Left forelimb (tissue), 1 donor: ENCODE results near the gene KRT28.
"Not testable (repeated sequence)": the region's sequence is repeated elsewhere in the genome, so short reads cannot be mapped to it uniquely, and the experiment has no call there.

ENCODE experiments used
- DNase-seq: peaks from one replicate; pipeline ENCODE4 v3.0.0-alpha.2; 2018; ENCODE audit warnings: low spot score

The KRT28 gene

DNA sequence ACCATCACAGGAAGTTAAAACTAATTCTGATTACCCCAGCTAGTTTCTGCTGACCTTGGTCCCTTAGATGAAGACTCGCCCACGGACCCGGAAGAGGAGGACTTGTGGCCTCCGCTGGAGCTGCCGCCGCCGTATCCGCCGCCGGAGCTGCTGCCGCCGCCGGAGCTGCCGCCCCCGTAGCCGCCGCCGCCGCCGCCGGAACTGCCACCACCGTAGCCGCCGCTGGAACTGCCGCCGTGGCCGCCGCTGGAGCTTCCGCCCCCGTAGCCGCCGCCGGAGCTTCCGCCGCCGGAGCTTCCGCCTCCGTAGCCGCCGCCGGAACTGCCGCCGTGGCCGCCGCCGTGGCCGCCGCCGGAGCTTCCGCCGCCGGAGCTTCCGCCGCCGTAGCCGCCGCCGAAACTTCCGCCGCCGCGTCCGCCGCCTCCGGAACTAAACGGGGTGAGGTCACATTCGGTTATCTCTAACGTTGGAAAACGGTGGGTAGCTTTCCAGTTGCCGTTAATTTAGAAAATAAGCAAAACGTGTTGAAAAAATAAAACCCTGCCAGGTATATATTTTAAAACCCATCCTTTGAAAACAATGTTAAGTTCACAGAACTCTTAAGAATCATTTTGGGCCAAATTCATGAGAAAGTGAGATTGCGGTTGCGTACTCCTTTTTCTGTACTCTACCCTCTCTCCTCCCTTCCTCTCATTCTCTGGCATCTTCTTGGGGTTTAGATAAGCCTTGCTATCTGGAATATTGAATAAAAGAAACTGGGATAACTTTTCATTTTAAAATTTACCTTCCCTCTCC is 19.2 kb upstream of the KRT28 start:
- DNase-seq: peak; percentile 93

DNA sequence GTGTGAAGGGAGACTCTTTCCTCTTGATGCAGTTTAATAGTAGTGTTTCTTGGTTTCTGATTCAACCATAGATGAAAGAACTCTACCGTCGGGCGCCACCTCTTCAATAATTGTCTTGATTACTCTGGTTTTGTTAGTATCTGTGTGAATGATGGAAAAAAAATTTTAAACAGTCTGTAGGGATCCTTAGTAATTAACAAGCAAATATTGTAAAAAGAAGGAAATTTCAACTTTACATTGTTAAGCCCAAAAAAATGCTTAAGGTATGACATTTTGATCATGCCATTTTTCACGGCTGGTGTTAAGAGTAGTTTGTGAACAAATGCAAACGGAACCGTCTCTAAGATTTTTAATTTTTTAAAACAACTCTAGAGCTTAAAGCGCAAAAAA is 18.6 kb upstream of the KRT28 start:
- DNase-seq: no peak

DNA sequence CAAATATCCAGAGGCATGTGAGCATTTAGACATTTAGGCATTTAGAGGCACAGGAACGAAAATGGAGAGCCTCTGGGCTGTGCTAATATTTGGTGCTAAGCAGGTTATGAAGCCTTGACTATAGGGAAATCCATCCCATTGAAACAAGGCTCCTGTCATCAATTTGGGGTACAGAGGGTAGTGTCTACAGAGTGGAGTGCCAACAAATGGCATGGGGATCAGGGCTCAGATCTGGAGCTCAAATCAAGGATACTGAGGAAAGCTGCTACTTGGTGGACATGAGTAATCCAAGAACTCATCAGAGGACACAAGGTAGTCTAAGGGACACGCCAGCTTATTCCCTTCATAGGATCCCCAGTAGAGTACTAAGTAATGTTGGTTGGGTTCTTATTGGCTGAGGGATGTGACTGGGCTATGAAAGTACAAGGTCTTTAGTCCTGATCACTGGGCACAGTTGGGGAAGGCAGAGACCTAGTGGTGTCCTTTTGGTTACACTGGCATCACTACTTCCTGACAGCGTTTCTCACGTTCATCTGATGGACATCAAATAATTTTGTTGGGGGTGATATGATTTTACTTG is 17.4 kb upstream of the KRT28 start:
- DNase-seq: no peak

DNA sequence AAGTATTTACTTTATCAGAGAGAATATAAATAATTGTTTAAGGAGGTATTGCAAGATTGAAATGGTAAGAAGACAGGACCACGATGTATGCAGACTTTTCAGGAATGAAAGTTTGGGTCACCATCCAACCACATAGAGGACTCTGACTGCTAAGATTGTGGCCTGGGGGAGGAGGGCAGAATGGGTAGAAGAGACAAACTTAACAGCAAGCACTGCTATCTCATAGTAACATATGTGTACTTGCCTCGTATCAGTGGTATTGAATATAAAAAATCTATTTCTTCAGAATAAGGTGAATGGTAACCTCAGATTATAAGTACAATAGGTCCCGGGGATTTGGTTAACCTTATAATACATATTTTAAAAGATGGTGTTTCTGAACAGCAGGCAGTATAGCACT is 16.8 kb upstream of the KRT28 start:
- no peak for DNase-seq

DNA sequence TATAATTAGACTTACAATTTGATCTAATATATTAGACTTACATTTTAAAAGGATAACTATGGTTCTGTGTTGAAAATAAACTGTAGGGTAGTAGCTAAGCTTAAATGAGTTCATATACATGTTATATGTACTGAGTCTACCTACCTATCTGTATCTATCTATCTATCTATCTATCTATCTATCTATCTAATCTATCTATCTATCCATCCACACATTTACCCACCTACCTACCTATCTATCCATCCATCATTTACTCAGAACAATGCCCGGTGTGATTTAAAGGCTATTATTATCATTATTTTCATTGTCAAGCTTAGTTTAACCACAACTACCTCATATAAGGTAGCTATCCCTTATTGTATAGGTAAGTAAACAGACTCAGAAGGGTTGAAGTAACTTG is 15.6 kb upstream of the KRT28 start:
- no peak for DNase-seq

DNA sequence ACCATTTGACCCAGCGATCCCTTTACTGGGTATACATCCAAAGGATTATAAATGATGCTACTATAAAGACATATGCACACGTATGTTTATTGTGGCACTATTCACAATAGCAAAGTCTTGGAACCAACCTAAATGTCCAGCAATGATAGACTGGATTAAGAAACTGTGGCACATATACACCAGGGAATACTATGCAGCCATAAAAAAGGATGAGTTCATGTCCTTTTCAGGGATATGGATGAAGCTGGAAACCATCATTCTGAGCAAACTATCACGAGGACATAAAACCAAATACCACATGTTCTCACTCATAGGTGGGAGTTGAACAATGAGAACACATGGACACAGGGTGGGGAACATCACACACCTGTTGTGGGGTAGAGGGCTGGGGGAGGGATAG is 14.9 kb upstream of the KRT28 start:
- not testable (repeated sequence) for DNase-seq

DNA sequence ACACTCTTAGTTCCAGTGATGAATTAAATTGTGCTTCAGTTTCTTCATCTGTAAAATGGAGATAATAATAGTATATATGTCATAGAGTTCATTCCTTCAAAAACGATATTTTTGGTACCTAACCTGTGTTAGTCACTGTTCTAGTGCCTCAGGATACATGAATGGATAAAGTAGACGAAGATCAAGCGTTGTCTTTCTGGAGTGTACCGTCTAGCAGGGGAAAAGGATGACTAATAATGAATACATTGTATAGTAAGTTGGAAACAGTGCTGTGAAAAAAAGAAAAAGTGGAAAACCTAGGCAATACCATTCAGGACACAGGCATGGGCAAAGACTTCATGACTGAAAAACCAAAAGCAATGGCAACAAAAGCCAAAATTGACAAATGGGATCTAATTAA is 14.0 kb upstream of the KRT28 start:
- no peak for DNase-seq

DNA sequence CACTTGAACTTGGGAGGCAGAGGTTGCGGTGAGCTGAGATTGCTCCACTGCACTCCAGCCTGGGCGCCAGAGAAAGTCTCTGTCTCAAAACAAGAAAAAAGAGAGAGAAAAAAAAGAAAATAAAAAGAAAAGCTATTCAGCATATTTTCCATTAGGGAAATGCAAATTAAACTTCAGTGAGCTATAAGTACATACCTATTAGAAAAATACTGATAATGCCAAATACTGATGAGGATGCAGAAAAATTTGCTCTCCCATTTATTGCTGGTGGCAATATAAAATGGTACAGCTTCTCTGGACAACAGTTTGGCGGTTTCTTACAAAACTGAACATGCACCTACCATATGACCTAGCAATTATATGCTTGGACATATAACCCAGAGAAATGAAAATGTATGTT is 12.9 kb upstream of the KRT28 start:
- no peak for DNase-seq

DNA sequence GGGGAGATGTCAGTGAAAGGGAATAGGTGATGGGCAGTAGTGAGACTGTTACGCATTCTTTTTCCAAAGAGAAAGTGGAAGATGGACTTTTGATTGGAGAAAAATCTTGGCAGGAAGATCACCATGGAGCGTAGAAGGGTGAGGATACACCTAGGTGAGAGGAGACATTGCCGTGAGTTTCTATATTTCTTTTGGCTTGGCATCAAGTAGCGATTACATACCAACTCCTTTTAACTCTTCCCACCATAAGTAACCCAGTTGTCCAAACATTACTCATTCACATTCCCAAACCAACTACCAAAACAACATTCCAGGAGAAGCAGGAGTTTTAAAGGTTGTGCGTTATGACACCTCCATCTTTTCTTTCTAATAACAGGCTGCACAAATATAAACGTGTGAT is 10.7 kb upstream of the KRT28 start:
- no peak for DNase-seq

DNA sequence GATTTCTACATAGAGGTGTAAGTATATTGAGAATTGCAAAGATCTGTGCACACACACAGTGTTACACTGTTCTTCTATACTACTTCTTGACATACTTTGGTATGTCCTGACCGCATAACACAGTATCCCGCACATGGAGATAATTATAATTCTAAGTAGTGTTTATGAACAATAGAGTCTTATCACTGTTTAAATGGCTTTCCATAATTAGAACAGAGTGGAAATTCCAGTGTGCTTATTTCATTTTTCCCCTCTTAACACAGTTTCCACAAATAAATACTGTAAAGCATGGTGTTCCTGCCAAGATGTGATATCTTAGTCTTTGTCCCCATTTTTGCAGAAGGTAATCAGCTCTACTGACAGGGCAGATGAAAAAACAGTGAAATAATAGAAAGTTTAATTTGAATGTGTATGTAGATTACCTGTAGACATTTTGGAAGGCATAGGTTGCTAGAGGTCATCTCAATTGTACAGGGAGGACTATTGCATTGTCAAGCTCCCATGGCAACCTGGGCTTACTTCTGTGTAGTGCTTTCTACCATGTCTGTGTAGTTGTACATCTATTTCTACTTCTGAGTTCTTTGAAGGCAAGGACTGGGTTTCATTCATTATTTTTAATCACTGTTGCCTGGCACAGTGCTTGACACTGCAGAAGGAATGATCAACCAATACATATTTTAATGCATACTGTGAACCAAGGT is 10.1 kb upstream of the KRT28 start:
- no peak for DNase-seq

DNA sequence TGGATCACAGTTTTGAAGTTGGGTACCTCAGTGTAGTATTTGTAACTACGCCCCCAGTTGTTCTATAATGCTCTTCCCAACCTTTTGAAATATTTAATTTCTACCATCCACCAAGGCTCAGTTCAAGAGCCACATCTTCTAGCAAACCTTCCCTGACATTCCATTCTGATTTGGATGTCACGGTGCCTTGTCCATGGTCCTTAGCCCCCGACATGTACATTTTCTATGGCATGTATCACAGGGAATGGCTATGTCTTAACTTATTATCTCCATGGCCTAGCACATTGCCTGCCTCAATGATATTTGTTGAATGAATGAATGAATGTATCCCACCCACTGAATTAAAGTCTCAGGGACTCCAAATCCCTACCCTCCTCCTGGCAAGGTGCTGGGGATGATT is 6.4 kb upstream of the KRT28 start:
- no peak for DNase-seq

DNA sequence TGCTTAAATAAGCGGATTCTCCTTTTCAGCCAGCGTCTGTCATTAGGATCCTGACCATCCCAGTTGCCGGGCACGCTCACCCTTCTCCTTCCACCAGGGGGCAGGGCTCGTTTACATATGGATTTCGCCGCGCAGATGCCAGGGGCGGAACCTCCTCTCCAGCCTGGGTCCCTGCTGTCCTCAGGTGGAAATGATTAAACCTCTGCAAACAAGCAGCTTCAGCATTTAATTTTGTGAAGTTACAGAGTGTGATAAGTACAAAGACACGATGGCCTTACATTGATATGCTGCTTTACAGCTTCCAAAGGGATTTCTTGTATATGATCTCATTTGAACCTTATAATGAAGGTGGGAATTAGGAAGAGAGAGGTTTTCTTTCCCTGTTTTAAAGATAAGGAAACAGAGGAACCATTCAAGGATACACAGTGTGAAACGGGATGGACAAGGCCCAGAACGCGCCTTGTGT is 3.9 kb upstream of the KRT28 start:
- DNase-seq: peak; percentile 79

DNA sequence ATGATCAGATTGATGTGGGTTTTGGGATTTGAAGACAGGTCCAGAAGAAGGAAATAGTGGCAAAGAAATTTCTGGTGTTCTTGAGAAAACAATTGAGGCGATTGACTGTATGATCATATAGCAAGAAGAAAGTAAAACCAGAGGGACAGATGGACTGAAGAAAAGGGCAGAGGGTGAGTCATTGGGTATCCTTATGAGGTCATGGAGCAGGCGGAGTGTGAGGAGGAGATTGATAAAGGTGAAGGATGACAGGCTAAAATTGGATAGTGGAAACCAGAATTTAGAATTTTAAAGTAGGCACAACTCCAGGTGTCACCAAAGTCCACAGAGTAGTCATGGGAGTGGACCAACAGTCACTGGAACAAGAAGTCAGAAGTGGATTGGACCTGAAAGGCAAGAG is 1.4 kb upstream of the KRT28 start:
- DNase-seq: no peak

DNA sequence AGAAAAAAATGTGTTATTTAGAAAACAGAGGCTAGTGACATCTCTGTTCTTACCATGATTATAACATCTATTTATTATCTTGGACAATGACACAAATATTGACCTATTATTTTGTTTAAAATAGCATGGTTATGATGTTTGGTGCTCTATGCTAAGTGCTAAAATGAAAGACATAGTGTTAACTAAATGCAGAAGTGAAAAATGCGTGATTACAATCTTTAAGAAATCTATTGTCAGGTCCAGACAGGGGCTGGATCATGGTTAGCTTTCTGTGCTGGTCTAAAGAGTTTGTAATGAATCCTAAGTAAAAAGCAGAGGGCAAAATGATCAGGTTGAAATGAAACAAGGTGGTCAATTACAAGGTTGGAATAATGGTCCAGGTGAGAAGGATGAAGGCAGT is 622 bp upstream of the KRT28 start:
- no peak for DNase-seq

DNA sequence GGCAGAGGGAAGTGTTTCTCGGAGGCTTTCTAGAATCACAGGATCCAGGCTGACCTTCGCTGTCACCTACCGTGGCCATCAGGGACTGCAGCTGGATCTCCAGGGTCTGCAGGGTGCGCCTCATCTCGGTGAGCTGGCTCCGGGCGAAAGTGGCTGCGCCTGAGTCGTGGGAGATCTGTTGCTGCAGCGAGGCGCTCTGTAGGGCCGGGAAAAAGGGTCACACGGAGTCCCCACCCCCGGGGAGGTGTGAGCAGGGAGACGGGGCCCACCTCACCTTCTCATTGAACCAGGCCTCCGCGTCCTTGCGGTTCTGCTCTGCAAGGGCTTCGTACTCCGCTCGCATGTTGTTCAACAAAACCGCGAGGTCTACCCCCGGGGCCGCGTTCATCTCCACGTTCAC is 2.9 kb downstream of the KRT28 start:
- no peak for DNase-seq

DNA sequence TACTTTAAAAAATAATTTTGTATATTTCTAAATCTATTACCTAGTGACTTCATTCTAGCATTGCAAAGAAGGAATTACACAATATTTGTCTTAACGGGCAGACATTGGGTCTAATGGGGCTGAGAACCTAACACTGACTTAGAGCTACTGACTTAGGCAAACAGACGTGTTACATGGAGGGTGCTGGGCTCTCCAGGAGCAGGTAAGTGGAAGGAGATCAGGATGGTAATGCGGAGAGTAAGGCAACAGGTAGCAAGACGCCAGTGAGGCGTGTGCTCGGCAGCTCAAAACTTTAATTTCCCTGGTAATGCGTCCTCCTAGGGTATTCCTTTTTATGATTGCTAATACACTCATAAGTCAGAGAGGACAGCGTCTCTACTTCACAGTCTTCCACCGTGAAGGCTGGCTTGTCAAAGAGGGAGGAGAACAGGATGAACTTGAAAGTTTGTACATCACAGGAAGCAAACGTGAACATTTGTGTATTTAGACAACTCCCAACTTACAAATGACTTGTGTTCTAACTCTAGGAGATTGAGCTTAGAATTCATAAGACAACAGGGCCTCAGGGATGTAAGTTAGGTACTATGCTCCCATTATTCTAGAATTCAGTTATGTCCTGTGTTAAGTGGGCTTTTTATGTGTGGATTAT is 4.6 kb downstream of the KRT28 start:
- DNase-seq: no peak

DNA sequence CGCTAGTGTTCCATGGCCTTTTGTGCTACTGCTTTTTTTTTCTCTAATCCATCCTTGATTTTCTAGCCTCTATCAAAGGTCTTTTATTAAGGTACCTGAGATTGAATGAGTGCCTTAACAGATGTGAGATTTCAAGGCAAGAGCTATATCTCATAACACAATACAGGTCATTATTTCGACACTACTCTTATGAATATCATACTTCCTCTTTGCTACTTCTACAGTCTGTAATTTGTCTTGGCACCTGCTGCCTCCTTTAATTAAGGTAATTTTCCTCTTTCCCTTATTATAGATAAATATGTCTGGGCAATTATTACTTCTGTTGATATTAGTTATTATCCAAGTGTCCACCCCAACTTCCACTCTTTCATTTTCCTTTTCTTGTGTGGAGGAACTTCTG is 5.3 kb downstream of the KRT28 start:
- DNase-seq: no peak

DNA sequence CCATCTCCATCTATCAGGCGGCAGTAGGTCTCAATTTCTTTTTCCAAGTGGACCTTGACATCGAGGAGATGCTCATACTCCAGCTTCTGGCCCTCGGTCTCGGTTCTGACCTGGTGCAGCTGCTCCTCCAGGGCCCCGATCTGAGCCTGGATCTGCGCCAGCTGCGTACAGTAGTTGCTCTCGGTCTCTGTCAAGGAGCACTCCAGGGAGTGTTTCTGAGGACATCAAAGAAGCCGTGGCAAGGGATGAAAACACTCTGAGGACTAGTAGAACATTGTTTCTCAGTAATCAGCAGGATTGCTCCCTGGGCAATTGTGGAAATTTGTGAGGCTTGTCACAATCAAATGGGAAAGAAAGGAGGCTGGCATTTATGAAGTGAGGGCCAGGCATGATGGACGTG is 5.9 kb downstream of the KRT28 start:
- DNase-seq: no peak

DNA sequence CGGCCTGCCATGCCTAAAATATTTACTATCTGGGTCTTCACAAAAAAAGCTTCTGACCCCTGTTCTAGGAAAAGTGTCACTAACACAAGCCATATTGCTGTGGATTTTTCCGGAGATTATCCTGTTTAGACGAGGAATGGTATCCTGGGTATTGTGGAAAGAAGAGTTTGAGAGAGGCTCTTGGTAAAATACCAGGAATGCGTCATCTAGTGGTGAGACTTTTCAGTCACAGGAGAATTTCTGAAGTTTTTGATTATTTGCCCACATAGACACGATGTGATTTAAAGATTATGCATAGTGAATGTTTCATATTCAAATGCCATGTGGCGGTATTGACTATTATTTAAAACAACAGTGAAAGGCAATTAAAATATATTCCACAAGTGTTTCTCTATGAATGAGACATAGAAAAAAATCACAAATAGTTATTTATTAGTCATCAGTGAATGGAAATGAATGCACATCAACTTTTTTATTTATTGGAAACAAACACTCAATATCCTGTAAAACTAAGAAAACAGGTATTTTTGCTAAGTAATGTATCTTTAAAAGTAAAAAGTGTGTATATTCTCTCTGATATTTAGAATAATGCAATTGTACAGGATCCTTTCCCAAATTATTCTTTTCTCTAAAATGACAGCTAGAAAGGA is 7.8 kb downstream of the KRT28 start:
- no peak for DNase-seq

DNA sequence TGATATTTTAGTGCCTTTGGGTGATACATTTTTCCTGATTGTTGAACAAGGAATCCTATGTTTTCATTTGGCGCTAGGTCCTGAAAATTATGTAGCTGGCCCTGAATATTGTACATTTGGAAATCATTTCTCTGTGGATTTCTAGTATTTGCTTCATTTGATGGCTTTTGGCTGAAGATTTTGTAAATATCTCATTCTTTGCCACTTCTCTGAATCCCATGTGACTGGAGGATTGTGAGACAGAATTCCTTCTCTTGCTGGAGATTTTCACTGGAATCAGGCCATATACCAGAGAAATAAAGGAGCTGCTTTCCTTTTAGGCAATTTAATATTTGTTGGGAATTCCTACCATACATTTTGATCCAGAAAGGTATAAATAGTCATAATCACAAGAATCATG is 8.6 kb downstream of the KRT28 start:
- no peak for DNase-seq

DNA sequence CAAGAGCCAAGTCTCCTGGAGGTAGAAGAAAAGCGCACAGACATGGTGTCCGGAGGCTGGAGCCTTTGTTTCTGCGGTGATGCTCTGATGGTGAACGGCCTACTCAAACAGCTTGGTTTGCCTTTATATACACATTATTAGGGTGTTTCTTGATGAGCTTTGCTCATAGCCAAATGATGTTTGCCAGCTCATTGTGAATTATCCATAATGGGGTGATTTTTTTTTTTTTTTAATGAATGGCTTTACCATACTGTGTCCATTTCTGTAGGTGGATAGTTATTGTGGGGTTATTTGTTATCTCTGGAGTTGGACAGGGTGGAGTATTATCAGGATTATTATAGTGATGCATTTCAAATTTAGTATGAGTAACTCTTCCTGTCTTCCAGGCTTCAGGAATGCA is 17.3 kb downstream of the KRT28 start, which contains the start of gene KRT27:
Gene KRT27 (minus strand): TSS at position 101 of the 400 bp plus-strand sequence. CDS start 57 bp downstream, at position 44.
- DNase-seq: no peak
